Measurements from ENCODE around the gene ZBTB7B. TPM values are rescaled to one million over a fixed set of nuclear protein-coding genes. Genes with fewer than 3 reads are reported as not detected.

Gene ZBTB7B
- total and polyA plus RNA-seq, 9 of the 15 experiments (the other 6 are each of a cell fraction or from before 2014, with no cell fraction given): 0.04 to 46.5 (median 15.2) TPM

GRCh38 chr1:155000726-155001424 is 1.7 kb upstream of the ZBTB7B start (continued):
- no peak for TF ChIP-seq STAT6 (CRISPR knock-in tag; IDR thresholded peaks at IDR 0.05)
- no peak for TF ChIP-seq ZNF253 (CRISPR knock-in tag; conservative IDR thresholded peaks at IDR 0.05)
- peak; percentile 29; the same call in 1 of the 2 replicates for TF ChIP-seq CREB1 (IDR thresholded peaks at IDR 0.05)
- peak; percentile 48; the same call in 1 of the 2 replicates for TF ChIP-seq CREB1 (CRISPR knock-in tag; IDR thresholded peaks at IDR 0.05)
- TF ChIP-seq HMGXB4 (CRISPR knock-in tag; IDR thresholded peaks at IDR 0.05): no peak
- TF ChIP-seq ZNF79 (CRISPR knock-in tag; IDR thresholded peaks at IDR 0.05; ENCODE audit: low read depth): no peak
- peak; percentile 96 for TF ChIP-seq DPF2 (IDR thresholded peaks at IDR 0.05)
- TF ChIP-seq PCBP2 (IDR thresholded peaks at IDR 0.05; ENCODE audit: low read depth, low read length, poor library complexity, severe bottlenecking): no peak
- no peak for TF ChIP-seq ZNF407 (IDR thresholded peaks at IDR 0.05; ENCODE audit: low read depth)
- no peak for TF ChIP-seq GTF2B (IDR thresholded peaks at IDR 0.05; ENCODE audit: extremely low read depth, insufficient read length)
- TF ChIP-seq ZEB2 (IDR thresholded peaks at IDR 0.05): peak; percentile 93
- TF ChIP-seq GMEB1 (CRISPR knock-in tag; IDR thresholded peaks at IDR 0.05): peak; percentile 44; the same call in 1 of the 2 replicates

Data from K562 (cell line).